Cortex of kidney (tissue), 1 donor: Measurements from ENCODE around the gene DCP2.
"Not testable (repeated sequence)": the region's sequence is repeated elsewhere in the genome, so short reads cannot be mapped to it uniquely, and the experiment has no call there.

Experiments used
- DNase-seq: peaks from one replicate; lab custom pipeline; 2025; lab: John Stamatoyannopoulos, UW

DCP2 gene

GRCh38 chr5:112976432-112977309 lies at the start of gene DCP2:
Gene DCP2 (plus strand): TSS chr5:112976798. CDS start chr5:112976934, 136 bp downstream.
- peak; percentile 35 for DNase-seq

DNA sequence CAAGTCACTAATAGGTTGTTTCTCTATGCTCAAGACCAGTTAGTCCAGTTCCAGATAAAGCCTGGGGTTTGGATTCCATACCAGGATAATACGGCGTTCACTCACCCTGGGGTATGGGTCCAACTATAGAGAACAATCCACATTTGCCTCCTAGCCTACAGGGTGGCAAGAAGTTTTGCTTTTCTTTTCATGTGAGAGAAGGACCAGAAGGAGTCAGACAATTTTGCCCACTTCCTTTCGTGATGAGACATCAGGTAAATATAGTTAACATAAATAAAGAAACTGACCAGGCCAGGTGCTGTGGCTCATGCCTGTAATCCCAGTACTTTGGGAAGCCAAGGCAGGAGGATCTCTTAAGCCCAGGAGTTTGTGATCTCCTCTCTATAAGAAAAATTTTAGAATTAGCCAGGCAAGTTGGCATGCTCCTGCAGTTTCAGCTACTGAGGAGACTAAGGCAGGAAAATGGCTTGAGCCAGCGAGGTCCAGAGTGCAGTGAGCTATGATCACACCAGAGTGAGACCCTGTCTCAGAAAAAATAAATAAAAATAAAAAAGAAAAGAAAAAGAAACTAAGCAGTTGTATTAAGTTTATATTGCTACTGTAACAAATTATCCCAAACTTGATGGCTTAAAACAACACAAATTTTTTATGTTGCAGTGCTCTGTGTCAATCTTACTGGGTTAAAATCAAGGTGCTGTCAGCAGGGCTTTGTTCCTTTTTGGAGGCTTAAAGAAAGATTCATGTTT lies 47.1 kb upstream of the DCP2 start:
- no peak for DNase-seq

GRCh38 chr5:112930082-112930344 lies 46.6 kb upstream of the DCP2 start:
- no peak for DNase-seq

- DNase-seq, result no peak
Observed at GRCh38 chr5:112931473-112931872, 45.1 kb upstream of the DCP2 start.

GRCh38 chr5:112933105-112933504 lies 43.5 kb upstream of the DCP2 start:
- no peak for DNase-seq

- no peak for DNase-seq
Observed at GRCh38 chr5:112933651-112934365, 42.8 kb upstream of the DCP2 start.

DNA sequence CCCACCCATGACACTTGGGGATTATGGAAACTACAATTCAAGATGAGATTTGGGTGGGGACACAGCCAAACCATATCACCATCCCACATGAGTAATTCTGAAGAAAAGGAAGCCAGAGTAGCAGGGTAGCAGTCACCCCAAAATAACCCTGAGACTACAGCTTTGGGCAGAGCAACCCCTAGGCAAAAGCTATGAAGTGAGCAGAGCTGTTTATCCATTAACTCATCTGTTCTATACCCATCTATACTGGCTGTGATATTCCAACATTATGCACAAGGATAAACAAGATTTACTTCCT lies 42.3 kb upstream of the DCP2 start:
- DNase-seq, result no peak

DNA sequence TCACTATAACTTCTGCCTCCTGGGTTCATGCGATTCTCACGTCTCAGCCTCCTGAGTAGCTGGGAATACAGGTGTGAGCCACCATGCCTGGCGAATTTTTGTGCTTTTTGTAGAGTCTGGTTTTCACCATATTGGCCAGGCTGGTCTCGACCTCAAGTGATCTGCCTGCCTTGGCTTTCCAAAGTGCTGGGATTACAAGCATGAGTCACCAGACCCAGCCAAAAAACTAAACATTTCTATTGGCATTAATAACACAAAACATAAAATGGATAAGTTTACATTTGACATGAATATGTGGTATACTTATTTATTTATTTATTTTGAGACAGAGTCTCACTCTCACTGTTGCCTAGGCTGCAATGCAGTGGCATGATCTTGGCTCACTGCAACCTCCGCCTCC lies 40.9 kb upstream of the DCP2 start:
- no peak for DNase-seq

- no peak for DNase-seq
Observed at GRCh38 chr5:112938286-112938685, 38.3 kb upstream of the DCP2 start.

- DNase-seq, result no peak
Observed at GRCh38 chr5:112940670-112941069, 35.9 kb upstream of the DCP2 start.

GRCh38 chr5:112948458-112948857 lies 28.1 kb upstream of the DCP2 start:
- DNase-seq, result no peak

- DNase-seq, result no peak
Observed at GRCh38 chr5:112951124-112951702, 25.4 kb upstream of the DCP2 start.

DNA sequence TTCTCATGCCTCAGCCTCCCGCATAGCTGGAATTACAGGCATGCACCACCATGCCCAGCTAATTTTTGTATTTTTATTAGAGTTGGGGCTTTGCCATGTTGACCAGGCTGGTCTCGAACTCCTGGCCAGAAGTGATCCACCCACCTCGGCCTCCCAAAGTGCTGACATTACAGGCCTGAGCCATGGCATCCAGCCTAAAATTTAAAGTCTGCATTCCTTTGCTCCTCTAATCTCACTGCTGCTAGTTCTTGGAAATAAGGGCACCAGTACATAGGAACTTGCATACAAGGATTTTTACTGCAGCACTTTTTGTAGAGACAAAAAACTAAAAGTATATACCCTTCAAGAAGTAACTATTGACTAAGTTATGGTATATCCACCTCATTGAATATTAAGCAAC lies 20.0 kb upstream of the DCP2 start:
- DNase-seq, result no peak

GRCh38 chr5:112957036-112957808 lies 19.4 kb upstream of the DCP2 start:
- no peak for DNase-seq

GRCh38 chr5:112958093-112959088 lies 18.2 kb upstream of the DCP2 start:
- DNase-seq, result no peak

DNA sequence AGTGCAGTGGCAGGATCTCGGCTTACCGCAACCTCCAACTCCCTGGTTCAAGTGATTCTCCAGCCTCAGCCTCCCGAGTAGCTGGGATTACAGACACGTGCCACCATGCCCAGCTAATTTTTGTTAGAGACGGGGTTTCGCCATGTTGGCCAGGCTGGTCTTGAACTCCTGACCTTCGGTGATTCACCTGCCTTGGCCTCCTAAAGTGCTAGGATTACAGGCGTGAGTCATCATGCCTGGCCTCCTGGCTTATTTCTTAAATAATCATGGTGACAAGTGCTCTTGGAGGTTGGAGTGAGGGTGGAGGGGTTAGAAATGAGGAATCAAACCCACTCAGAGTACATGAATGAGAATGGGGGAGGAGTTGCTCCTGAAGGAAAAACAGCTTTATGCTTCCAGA lies 16.7 kb upstream of the DCP2 start:
- DNase-seq, result not testable (repeated sequence)

DNA sequence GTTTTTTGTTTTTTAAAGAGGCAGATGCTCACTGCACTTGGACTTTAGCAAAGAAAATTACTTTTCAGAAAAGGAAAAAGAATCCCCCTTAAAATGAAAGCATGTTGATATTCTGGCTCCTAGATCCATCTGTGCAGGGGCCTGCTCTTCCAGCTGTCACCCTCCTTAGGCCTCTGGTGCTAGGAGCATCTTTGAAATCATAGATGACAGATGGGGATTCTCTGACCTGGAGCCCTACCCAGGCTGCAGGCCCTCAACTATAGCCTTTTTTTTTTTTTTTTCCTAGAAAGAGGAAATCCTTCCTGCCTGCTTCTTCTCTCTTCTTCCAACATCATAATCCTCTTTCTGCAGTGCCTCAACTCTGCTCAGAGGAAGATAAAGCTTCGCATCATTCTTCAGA lies 16.3 kb upstream of the DCP2 start:
- no peak for DNase-seq

- no peak for DNase-seq
Observed at GRCh38 chr5:112960863-112961504, 15.6 kb upstream of the DCP2 start.

DNA sequence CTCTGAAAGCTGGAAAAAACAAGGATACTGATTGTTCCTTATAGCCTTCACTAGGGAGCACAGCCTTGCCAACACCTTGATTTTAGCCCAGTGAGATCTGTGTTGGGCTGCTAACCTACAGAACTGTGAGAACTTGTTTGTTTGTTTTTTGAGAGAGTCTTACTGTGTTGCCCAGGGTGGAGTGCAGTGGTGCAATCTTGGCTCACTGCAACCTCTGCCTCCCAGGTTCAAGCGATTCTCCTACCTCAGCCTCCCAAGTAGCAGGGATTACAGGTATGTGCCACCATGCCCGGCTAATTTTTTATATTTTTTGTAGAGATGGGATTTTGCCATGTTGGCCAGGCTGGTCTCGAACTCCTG lies 13.2 kb upstream of the DCP2 start:
- not testable (repeated sequence) for DNase-seq

DNA sequence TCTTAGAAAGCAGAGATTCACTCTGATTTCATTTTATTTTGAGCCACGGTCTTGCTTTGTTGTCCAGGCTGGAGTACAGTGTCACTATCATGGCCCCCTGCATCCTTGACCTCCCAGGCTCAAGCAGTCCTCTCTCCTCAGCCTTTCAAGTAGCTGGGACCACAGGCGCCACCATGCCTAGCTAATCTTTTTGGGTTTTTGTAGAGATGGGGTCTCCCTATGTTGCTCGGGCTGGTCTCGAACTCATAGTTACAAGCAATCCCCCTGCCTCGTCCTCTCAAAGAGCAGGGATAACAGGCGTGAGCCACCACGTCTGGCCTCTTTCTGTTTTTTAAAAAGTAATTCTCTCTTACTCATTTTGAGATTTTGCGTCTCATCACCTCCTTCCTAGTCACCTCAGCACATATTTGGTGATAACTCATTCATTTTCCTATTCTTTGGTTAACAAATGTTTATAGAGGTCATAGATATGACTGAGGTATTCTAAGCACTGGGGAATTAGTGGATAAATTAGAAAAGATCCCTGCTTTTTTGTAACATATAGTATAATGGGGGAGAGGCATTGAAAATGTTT lies 10.8 kb upstream of the DCP2 start:
- no peak for DNase-seq
